GM18508 (cell line): ENCODE measurements around the gene POU3F1.

Experiments used
- ATAC-seq: cut with Tn5 transposase; IDR thresholded peaks from one replicate; pipeline ENCODE4 v1.9.1; 2021; ENCODE audit warnings: moderate number of reproducible peaks; ENCODE audit not compliant: insufficient read depth, unreplicated experiment

Gene POU3F1

DNA sequence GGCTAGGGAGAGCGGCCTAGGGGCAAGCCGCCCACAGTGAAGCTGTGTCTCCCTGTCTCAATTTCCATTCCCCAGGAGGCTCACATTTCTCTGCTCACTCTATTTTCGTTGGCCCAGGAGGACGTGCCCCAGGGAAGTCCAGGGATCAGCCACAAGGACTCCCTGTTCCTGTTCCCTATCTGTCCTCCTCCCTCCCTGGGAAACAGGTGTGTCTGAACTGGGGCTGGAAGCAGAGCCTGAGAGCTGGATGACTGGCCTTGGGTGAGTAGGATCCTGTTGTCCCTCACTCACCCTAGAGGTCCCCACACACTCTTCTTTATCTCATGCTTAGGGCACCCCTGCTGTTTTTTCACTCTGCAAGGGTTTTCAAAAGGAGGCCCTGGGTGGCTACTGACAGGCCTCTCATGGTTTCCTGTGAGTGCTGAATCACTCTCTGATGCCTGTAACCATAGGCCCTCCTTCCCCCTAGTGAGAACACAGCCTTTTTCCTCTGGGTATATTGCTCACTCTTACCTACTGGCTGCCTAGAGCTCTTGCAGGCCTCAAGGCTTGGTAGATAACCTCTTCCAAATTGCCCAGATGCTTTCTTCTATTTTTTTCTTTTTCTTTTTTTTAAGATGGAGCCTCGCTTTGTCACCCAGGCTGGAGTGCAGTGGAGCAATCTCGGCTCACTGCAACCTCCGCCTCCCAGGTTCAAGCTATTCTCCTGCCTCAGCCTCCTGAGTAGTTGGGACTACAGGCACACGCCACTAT is 37.3 kb downstream of the POU3F1 start:
- ATAC-seq = no peak

DNA sequence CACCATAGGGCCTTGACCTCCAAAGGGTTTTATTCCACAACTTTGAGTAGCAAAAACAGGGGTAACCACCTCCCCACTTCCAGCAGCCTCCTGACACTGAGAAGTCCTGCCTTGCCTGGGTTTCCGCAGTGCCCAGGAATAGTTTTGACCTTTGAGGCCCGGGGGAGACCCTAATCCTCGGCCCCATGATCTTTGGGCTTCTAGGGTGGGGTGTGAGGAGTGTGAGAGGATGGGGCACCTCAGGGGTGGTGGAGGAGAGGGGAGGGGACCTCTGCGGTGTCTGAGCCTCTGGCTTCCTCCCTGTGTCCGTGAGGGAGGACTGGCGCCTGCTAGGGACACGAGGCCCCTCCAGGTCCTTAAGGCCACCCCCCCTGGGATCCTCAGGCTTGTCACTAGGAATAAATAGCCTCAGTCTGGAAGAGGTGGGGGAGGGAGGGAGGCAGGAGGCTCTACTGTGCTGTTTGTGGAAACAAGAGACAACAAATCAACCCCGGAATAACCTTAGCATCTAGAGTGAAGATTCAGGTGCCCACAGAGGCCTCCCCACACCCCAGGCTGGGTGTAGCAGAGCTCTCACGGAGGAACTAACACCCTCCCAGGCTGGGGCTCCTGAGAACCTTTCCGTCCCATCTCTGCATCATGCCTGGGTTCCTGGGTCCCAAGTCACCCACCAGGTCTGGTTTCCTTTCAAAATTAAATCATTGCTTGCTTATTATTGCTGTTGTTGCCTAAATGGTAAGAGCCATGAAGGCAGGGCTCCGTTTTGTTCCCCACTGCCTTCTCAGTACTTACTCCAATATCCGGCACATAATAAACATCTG is 40.4 kb downstream of the POU3F1 start:
- ATAC-seq = no peak

DNA sequence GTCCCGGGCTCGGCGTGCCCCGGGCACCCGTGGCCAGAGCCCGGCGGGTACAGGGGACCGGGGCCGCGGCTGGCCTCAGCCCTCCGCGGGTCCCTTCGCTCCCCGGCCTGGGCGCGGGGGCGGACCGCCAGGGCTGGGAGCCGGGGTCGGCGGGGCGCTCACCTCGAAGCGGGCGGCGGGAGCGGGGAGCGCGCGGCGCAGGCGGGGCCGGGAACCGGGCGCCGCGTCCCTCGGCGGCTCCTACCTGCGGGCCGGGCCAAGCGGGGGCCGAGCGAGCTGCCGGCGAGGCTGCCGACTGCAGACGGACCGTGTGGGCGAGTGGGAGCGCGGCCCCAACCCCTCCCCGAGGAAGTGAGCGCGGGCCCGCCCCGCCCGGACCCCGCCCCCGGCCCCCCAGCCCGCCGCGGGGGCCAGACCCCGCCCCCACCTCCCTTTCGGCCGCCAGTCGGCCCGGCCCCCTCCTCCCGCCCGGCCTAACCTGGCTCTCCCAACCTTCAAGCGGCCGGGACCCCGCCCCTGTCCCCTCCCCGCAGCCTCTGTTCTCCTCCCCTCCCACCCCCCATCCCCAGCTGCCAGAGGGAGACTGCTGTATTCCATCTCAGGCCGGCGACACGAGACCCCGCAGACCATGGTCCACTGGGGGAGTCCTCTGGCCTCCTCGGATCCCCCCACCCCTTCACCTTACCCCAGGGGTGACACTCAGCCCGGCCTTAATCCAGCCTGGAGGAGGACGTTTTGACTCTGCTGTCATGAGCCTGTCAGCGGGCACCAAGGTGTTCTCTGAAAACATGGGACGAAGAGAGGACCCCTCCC is 41.2 kb downstream of the POU3F1 start, which contains the start of gene FHL3:
Gene FHL3, minus strand, starts transcription at position 320 of the 813 bp plus-strand sequence. CDS start 6,102 bp downstream, outside the sequence.
- ATAC-seq = no peak

GRCh38 chr1:38004284-38005108 is 42.1 kb downstream of the POU3F1 start:
- no peak for ATAC-seq

DNA sequence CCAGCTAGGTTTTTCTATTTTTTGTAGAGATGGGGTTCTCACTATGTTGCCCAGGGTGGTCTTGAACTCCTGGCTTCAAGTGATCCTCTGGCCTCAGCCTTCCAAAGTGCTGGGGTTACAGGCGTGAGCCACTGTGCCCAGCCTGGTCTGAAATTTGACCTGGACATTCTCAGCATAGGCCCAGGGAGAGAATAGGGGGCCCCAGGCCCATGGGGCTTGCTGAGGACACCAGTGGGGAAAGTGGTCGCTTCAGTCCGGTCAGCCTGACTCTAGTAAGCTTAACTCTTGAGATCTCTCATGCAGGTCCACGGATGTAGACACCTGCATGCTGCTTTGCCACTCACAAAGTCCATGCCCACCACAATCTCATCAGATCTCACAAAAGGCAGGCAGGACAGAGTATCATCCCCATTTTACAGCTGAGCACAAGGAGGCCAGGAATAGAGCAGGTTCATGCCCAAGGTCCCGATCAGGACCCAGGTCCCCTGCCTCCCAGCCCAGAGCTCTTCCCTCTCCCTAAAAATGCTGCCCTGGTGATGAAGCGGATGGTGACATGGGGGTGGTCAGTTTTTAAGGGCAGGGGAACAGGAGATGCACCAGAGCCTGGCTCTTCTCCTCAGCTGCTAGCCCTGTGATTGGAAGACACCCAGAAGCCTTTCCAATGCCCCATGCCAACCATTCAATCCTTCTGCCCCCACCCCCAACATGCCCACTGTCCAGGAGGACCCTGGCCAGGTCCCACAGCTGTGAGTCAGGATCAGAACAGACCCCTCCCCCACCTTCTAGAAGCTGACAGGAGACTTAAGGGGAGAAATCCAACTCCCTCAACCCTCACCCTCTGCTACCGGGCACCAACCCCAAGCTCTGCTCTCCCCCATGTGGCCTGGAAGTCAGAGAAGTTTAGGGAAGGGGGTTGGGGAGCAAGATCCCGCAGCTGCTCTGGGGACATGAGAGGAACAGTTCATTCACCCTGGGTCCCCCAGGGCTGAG is 43.0 kb downstream of the POU3F1 start:
- ATAC-seq = no peak

DNA sequence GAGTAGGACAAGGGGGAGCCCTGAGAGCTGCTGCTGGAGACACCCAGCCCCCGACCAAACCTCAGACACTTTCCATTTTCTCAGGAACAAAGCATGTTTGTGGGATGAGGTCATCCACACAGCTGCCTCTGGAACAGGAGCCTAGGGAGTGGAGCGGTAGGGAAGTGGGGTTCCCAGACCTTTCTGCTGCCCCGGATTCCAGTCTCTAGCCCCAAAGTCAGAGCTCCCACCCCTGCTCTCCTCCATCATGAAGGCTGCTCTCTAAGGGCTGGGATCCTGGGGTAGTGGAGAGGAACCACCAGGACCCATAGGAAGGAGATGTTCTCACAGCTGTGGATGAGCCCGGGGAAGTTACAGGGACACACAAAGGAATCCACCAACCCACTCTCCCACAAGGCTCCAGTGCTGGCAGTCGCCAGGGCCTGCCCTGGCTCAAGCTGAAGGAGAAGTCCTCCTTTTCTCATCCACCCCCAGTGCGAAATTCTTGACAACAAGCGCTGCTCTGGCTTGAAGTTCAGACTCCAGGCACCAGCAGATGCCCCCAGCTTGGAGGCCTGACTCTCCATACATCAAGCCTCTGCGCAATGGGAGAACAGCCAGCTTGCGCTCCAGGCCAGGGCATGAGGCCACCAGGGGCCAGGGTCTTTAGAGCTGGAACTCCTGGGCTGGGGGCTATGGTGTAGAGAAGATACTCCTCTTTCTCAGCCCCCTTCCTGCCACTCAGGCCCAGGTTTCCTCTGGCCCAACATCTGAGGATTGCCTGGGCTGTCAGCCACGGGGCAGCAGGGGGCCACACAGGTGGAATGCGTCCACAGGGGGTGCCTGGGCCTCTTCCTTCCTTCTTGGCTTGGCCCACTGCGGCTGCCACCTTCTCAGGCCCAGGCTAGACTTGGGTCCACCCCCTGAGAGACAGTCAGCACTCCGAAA is 45.8 kb downstream of the POU3F1 start:
- ATAC-seq = no peak

- ATAC-seq = no peak
These were observed 46.4 kb downstream of the POU3F1 start for GRCh38 chr1:38000233-38000528.

GRCh38 chr1:37999430-38000232 is 47.0 kb downstream of the POU3F1 start:
- ATAC-seq = no peak

GRCh38 chr1:37998913-37999429 is 47.6 kb downstream of the POU3F1 start:
- no peak for ATAC-seq

- no peak for ATAC-seq
These were observed 48.3 kb downstream of the POU3F1 start for GRCh38 chr1:37998089-37998808.

DNA sequence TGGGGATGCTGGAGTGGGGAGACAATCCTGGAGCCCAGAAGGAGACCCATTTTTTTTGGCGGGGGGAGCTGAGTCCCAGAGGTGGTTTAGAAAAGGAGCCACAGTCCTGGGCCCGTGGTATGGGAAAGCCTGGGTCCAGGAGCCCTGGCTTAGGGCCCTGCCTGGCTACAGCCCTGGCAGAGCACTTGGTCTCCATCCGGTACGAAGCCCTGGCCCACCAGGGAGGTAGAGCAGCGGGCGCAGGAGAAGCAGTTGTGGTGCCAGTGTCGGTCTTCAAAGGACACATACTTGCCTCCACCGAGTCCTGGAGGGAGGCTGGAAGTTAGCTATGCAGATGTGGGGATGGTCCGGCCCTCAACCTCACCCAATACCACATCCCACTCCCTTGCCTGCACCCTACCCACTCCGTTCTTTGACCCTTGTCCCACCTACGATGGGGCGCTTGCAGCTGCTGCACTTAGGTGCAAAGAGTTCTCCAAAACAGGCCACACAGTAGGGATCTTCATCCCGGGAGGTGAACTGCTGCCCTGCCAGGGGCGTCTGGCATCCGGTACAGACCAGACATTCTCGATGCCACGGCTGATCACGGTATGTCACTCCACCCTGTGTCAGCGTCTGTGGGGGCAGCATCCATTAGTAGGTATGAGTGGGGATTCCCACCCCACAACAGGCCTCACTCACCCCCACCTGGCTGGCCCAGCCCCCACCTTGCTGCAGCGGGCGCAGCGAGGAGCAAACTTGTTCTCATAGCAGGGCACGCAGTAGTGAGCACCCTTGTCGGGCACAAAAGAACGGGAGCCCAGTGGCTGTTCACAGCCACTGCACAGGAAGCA is 49.1 kb downstream of the POU3F1 start:
- ATAC-seq = no peak

DNA sequence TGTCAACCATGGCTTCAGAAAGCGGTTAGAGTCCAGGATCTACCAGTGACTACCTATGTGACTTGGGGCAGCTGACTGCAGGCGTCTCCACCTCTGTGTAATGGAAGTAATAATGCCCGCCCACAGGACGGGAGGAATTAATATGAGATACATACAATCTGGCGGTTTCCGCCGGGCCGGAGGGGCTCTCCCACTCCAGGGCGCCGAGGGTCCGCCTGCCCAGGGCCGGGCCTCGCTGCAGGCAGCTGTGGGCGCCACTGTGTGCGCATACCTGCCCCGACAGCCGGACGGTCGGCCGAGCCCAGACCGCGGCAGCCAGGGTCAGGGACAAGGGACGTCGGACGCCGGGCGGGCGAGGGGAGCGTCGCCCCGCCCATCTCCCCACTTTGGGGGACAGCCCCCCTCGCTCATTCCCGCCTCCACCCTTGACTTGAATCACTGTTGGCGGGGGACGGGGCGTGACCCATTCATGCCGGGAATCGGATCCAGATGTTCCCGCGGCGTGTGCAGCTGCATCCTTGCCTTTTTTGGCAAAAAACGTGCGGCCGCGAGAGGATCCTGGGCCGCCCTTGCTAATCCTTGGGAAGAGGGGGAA is 50.7 kb downstream of the POU3F1 start:
- ATAC-seq = no peak

- ATAC-seq = no peak
These were observed 51.6 kb downstream of the POU3F1 start for GRCh38 chr1:37994886-37995566.
